ENCODE results near the gene WDR7.
"Not testable (repeated sequence)": the region's sequence is repeated elsewhere in the genome, so short reads cannot be mapped to it uniquely, and the experiment has no call there.

Gene WDR7

GRCh38 chr18:56652802-56653201, 1.6 kb downstream of the WDR7 start:
- no peak overlapping the region for H3K4me3 ChIP-seq (ENCODE audit: low read depth, low read length)

DNA sequence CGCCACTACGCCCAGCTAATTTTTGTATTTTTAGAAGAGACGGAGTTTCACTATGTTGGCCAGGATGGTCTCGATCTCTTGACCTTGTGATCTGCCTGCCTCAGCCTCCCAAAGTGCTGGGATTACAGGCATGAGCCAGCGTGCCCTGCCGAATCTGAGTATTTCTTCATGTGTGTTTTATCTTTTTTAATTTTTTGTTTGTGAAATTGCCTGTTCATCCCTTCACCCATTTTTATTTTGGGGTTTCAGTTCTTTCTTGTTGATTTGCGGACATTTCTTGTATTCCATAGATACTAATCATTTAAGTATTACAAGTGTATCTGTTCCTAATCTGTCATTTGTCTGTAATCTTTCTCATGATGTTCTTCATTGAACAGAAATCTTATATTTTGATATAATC, 3.1 kb downstream of the WDR7 start:
- H3K4me3 ChIP-seq (ENCODE audit: low read depth, low read length); DNase-seq (ENCODE audit: low read depth): not testable (repeated sequence)

More at GRCh38 chr18:56652802-56653201, 1.6 kb downstream of the WDR7 start:
- TF ChIP-seq, protein P1, sequence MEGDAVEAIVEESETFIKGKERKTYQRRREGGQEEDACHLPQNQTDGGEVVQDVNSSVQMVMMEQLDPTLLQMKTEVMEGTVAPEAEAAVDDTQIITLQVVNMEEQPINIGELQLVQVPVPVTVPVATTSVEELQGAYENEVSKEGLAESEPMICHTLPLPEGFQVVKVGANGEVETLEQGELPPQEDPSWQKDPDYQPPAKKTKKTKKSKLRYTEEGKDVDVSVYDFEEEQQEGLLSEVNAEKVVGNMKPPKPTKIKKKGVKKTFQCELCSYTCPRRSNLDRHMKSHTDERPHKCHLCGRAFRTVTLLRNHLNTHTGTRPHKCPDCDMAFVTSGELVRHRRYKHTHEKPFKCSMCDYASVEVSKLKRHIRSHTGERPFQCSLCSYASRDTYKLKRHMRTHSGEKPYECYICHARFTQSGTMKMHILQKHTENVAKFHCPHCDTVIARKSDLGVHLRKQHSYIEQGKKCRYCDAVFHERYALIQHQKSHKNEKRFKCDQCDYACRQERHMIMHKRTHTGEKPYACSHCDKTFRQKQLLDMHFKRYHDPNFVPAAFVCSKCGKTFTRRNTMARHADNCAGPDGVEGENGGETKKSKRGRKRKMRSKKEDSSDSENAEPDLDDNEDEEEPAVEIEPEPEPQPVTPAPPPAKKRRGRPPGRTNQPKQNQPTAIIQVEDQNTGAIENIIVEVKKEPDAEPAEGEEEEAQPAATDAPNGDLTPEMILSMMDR (IDR thresholded peaks at IDR 0.05; ENCODE audit: insufficient read depth, low read depth, low read length, missing control alignments) = no peak
- no peak for DNase-seq (ENCODE audit: low read depth)

- DNase-seq (ENCODE audit: low read depth) = no peak
- TF ChIP-seq, protein P1 (IDR thresholded peaks at IDR 0.05; ENCODE audit: insufficient read depth, low read depth, low read length, missing control alignments) = no peak
- no peak overlapping the region for H3K4me3 ChIP-seq (ENCODE audit: low read depth, low read length)
Measured at GRCh38 chr18:56658261-56658660, 7.1 kb downstream of the WDR7 start.

- H3K4me3 ChIP-seq (ENCODE audit: low read depth, low read length) = no peak overlapping the region
- no peak for DNase-seq (ENCODE audit: low read depth)
- TF ChIP-seq, protein P1 (IDR thresholded peaks at IDR 0.05; ENCODE audit: insufficient read depth, low read depth, low read length, missing control alignments) = no peak
Measured at GRCh38 chr18:56659111-56659510, 8.0 kb downstream of the WDR7 start.

GRCh38 chr18:56660655-56661054, 9.5 kb downstream of the WDR7 start:
- TF ChIP-seq, protein P1 (IDR thresholded peaks at IDR 0.05; ENCODE audit: insufficient read depth, low read depth, low read length, missing control alignments) = no peak
- H3K4me3 ChIP-seq (ENCODE audit: low read depth, low read length) = no peak overlapping the region
- DNase-seq (ENCODE audit: low read depth) = no peak

- TF ChIP-seq, protein P1 (IDR thresholded peaks at IDR 0.05; ENCODE audit: insufficient read depth, low read depth, low read length, missing control alignments) = no peak
Measured at GRCh38 chr18:56661360-56662062, 10.4 kb downstream of the WDR7 start.

DNA sequence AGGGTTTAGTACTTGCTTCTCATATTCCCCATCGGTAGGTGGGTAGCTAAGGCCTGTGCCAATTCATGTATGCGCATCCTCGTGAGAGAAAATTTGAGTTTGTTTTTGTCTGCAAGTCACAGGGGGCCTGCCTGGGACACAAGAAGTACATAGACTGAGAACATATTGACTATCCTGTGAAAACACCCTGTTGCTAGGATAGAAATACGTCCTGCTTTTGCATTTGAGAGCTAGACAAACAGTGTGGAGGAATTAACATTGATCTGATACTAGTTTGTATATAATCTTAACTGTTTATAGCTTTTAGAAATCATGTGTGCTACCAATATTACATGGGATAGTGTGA, 10.9 kb downstream of the WDR7 start:
- H3K4me3 ChIP-seq (ENCODE audit: low read depth, low read length) = no peak overlapping the region
- DNase-seq (ENCODE audit: low read depth) = no peak
- TF ChIP-seq, protein P1 (IDR thresholded peaks at IDR 0.05; ENCODE audit: insufficient read depth, low read depth, low read length, missing control alignments) = no peak

More at GRCh38 chr18:56661360-56662062, 10.4 kb downstream of the WDR7 start:
- H3K4me3 ChIP-seq (ENCODE audit: low read depth, low read length) = no peak overlapping the region
- no peak for DNase-seq (ENCODE audit: low read depth)
